ENCODE data around the gene MAPK14.

The MAPK14 gene

DNA sequence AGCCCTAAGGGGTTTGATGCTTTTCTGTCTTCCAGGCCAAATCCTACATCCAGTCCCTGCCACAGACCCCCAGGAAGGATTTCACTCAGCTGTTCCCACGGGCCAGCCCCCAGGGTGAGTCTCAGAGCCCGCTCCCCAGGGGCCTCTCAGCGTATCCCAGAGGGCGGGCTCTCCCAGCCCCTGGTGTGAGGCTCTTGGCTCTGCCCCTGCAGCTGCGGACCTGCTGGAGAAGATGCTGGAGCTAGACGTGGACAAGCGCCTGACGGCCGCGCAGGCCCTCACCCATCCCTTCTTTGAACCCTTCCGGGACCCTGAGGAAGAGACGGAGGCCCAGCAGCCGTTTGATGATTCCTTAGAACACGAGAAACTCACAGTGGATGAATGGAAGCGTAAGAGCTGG is 111.1 kb downstream of the MAPK14 start:
- no peak for DNase-seq (ENCODE audit: low spot score)

DNA sequence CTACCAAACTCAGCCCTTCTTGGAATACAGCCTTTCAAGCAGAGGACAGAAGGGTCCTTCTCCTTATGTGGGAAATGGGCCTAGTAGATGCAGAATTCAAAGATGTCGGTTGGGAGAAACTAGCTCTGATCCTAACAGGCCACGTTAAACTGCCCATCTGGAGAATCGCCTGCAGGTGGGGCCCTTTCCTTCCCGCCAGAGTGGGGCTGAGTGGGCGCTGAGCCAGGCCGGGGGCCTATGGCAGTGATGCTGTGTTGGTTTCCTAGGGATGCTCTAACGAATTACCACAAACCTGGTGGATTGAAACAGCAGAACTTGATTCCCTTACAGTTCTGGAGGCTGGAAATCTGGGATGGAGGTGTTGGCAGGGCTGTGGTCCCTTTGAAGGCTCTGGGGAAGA is 111.8 kb downstream of the MAPK14 start:
- no peak for DNase-seq (ENCODE audit: low spot score)

DNA sequence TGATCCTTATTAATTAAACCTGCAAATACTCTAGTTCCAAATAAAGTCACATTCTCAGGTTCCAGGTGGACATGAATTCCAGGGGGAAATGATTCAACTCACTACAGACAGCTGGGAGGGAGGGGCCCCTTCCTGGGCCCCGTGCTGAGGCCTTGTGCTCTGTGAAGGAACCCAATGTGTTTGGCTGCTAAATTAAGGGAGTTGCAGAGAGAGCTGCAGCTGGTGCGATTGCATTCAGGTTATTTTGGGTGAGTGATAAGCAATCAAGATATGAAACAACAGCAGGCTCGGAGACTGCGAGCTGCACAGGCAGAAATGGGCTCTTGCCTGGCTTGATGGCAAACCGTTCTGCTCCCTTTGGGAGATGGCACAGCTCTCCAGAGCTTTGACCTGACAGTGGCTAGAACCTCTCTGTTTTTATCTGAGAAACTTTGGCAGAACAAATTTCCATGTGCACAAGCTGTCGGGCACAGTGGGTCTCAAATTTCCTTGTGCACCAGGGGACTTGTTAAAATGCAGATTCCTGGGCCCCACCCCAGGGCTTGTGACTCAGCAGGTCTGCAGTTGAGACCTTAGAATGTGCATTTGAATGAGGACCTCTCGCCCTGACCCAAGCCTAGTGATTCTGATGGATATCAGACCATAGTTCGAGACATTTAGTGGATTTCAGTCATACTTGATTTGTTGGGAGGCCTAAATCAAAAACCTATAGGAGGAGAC is 112.5 kb downstream of the MAPK14 start:
- DNase-seq (ENCODE audit: low spot score): no peak

DNA sequence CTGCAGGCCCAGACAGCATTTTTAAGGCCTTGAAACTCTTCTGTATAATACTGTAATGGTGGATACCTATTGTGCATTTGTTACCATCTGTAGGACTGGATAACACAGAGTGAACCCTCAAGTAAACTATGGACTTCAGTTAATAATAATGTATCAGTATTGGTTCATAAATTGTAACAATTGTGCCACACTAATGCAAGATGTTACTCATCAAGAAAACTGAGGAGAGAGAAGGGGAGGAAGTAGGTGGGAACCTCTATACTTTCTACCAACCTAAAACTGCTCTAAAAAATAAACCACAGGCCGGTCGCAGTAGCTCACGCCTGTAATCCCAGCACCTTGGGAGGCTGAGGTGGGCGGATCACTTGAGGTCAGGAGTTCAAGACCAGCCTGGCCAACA is 113.5 kb downstream of the MAPK14 start:
- no peak for DNase-seq (ENCODE audit: low spot score)

DNA sequence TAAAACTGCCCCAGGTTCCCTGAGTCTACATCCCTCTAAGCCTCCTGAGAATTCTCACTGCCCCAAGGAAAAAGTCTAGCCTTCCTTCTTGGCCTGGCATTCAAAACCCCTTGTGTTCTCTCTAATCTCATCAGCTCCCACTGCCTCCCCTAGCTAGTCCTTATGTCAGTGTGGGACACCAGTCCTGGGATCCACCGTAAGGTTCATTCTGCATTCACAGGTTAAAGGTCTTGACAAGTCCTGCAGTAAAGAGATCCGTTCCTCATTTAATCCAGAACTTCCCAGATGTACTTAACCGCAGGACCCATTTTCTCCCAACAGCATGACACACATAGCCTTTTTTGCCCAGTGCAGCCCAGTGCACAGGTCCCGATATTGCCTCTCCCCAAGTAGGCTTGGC is 114.4 kb downstream of the MAPK14 start:
- DNase-seq (ENCODE audit: low spot score): no peak

DNA sequence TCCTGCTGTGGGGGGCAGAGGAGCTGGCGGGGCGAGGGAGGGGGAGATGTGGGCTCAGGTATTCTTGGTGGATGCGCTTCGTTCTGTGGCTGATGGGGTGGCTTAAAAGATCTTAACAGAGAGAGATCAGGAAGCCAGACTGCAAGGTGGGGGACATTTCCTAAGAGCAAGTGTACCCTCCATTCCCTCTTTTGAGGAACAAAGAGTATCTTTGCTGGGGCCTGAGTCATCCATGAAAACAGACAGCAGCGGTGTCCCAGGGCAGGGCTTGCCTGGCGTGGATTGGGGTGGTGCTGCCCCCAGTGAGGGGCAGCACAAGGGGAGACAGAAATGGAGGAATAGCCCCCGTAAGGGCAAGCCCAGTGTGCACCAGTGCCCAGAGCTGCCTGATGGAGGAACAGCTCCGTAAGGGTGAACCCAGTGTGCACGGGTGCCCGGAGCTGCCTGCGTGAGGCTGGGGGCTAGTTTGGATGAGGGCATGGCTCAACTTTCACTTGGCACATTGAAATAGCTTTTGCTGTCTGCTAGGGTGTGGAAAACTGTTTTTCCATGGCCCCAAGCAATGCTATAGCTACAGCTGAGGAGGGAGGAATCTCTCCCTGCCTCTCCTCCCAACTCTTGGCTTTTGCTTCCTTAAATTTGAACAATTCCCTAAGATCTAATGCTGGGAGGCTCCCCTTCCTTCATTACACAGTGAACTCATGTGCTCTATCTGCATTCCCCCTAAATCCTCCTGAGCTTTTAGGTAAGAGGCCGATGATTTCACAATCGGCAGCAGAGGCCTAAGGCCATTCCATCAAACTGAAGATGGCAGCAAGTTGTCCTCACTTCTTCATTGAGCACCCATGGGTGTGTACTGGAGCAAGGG is 115.6 kb downstream of the MAPK14 start:
- DNase-seq (ENCODE audit: low spot score): no peak

DNA sequence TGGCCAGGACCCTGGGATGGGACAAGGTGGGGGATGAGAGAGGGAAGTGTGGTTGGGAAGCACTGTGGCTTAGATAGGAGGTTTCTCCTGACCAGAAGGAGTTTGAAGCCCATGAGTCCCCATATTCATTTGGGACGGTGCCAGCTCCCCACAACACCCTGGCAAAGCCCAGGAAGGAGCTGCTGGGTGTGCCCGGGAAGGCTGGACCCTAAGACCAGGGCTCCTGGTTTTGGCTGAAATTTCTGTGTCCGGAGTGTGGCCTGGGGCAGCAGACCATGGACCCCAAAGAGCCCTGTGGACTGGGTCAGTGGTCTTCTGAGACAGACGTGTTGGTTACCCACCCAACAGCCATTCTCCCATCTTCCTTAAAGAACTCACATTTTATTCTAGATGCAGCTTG is 117.9 kb downstream of the MAPK14 start:
- no peak for DNase-seq (ENCODE audit: low spot score)

DNA sequence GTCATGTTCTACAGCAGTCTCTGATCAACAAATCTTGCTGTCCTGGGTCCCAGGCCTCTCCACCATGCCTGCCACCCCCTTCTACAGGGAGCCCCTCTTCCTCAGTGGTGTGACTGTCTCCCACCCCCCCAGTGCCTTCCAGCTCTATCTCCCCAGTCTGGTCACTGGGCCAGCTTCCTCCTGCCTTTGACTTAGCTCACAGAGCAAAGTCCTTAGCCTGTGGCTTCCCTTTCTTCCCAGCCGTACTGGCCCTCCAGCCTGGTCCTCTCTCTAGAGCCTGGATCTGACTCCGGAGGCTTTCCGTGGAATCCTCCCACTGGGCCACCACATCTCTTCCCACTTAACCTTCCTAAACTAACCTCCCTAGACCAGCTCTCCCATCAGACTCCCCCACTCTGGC is 119.7 kb downstream of the MAPK14 start:
- DNase-seq (ENCODE audit: low spot score): no peak

DNA sequence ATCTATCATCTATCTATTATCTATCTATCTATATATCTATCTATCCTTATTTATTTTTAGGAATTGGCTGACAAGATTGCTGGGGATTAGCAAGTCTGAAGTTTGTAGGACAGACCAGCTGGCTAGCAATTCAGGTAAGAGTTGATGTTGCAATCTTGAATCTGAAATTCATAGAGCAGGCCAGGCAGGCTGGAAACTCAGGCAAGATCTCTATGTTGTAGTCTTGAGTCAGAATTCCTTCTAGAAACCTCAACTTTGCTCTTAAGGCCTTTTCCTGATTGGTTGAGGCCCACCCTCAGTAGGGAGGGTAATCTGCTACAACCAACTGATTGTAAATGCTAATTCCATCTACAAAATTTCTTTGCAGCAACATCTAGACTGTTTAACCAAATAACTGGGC is 121.9 kb downstream of the MAPK14 start:
- no peak for DNase-seq (ENCODE audit: low spot score)

DNA sequence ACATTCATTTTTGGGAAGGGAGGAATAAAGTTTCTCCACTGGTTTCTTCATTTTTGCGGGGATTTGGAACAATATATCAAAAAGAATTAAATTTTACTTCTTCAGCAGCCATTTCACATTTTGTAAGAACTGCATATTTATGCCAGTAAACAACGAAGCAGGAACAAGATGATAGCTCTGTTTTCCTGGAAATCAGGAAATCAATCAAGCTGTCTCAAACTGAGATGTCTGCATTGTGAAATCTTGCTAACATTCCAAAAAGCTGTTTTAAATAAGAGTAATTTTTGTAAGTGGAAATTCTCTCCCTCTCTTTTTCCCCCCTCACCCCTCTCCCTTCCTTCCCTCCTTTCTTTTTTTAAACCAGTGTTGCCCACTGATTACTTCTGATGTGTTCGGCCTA is 122.7 kb downstream of the MAPK14 start:
- no peak for DNase-seq (ENCODE audit: low spot score)

DNA sequence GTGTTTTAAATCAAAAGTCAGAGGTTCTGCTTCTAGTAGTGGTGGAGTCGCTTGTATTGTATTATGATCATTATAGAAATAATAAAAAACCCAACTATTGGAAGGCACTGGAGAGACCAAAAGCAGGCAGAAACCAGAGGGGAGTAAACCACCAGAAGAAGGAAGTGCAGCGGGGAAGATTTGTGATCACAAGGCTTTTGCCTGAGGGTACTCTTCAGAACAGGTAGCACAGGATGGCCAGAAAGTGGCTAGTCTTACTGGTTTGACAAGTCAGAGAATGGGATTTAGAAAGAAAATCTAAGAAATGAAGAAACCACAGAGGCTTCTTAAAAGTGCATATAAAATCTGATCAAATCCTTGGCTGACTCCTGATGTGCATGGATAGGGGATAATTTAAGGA is 126.7 kb downstream of the MAPK14 start:
- DNase-seq (ENCODE audit: low spot score): no peak

DNA sequence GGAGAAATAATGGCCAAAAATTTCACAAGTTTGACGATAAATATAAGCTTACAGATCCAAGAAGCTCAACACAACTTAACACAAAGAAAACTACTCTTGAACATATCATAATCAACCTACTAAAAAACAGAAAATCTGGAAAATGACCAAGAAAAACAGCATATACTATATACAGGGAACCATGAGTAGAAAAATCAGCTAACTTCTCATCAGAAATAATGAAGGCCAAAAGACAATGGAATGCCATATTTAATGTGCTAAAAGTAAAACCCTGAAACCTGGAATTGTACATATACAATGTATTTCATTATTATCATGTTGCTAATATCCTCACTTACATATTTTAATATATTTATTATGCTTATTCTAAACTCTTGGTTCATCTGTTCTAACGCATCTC is 128.1 kb downstream of the MAPK14 start:
- DNase-seq (ENCODE audit: low spot score): no peak

DNA sequence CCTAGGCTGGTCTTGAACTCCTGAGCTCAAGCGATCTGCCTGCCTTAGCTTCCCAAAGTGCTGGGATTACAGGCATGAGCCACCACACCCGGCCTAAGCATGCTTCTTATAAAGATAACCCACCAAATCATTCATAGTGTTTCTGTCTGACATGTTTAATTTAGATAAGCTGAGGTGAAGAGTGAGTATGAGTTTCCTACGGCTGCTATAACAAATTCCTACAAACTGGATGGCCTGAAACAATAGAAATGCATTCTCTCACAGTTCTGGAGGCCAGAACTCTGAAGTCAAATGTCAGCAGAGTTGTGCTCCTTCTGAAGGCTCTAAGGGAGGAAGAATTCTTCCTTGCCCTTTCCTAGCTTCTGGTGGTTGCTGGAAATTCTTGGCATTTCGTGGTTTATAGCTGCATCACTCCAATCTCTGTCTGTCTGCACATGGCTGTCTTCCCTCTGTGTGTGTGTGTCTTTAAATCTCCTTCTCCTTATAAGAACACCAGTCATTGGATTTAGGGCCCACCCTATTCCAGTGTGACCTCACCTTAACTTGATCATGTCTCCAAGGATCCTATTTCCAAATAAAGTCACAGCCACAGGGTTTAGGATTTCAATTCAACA is 132.6 kb downstream of the MAPK14 start:
- no peak for DNase-seq (ENCODE audit: low spot score)

Data from SW480 (cell line).